HepG2 (cell line): Measurements from ENCODE around the gene NOCT. TPM values are rescaled to one million over a fixed set of nuclear protein-coding genes. Genes with fewer than 3 reads are reported as not detected.

Experiments
- ATAC-seq: fragments of 200-7000 bp; cut with Tn5 transposase; 3 replicates; pipeline ENCODE4 v1.9.1; 2020; ENCODE audit warnings: mild to moderate bottlenecking, moderate library complexity
- BruUV-seq: library from RNA; stranded (reverse); fragments of 400-500 nt; replicated peaks from 2 replicates; lab custom pipeline; 2021; lab: Mats Ljungman, UMichigan
- CTCF ChIA-PET: fragments of 300-600 bp; formaldehyde crosslinking; extraction: SDS; loops from one replicate; lab custom pipeline; 2021; ENCODE audit warnings: low total read pairs, inconsistent platforms, low intra/inter-chr PET ratio; lab: Yijun Ruan, JAX
- POLR2A ChIA-PET: fragments of 350-600 bp; sonication (Branson Sonifier 250); formaldehyde crosslinking; loops from one replicate; lab custom pipeline; 2020; ENCODE audit warnings: antibody characterized with exemption, inconsistent platforms; lab: Yijun Ruan, JAX
- DNase-seq: peaks from one replicate; pipeline ENCODE4 v3.0.0-alpha.2; 2015; ENCODE audit warnings: low spot score
- FAIRE-seq: peaks from 3 replicates; lab custom pipeline; 2011; peaks lifted over from hg19 to GRCh38; lab: Jason Lieb, UNC
- H2AFZ ChIP-seq: one replicate; pipeline ENCODE4 v1.6.1; 2011; ENCODE audit warnings: low read length, inconsistent platforms
- H3K27ac ChIP-seq: fragments of 300-600 bp; 3 replicates; pipeline ENCODE4 v1.8.0; 2011; ENCODE audit warnings: mixed run types, mild to moderate bottlenecking, mixed read lengths, low read length, inconsistent platforms; ENCODE audit not compliant: insufficient read depth; ENCODE audit errors: extremely low read length
- H3K27me3 ChIP-seq, 2 experiments: fragments of 200-600 bp in 1 of 2; 2 replicates in 1 of 2; 3 replicates in 1 of 2; pipeline versions ENCODE4 v1.6.0 to v1.8.0; 2011; ENCODE audit warnings: low read length in 2 of 2, mild to moderate bottlenecking in 2 of 2, moderate library complexity in 2 of 2, inconsistent platforms in 1 of 2; ENCODE audit not compliant: insufficient read depth in 2 of 2, control insufficient read depth in 1 of 2
- H3K36me3 ChIP-seq, 2 experiments: fragments of 200-600 bp in 1 of 2; replicated peaks in 1 of 2; 2 replicates in 1 of 2; 3 replicates in 1 of 2; pipeline versions ENCODE4 v1.5.1 to v1.8.0; 2011; ENCODE audit warnings: low read length in 2 of 2, inconsistent platforms in 1 of 2; ENCODE audit not compliant: insufficient read depth in 2 of 2, control insufficient read depth in 1 of 2
- H3K4me1 ChIP-seq: 2 replicates; pipeline ENCODE4 v1.5.1; 2012; ENCODE audit warnings: low read length, inconsistent platforms; ENCODE audit not compliant: insufficient read depth
- H3K4me2 ChIP-seq: 2 replicates; pipeline ENCODE4 v1.6.0; 2011; ENCODE audit warnings: low read depth, low read length, inconsistent platforms
- H3K4me3 ChIP-seq, 3 experiments: fragments of 200-600 bp in 1 of 3; sonication (generic), shearing (Covaris generic) in 1 of 3; replicated peaks in 1 of 3; 2 replicates each; pipeline ENCODE4 v1.5.1; 2011 to 2016; ENCODE audit warnings: low read length in 3 of 3, inconsistent platforms in 2 of 3, low read depth in 2 of 3, mild to moderate bottlenecking in 2 of 3, control low read depth in 1 of 3, mixed read lengths in 1 of 3; ENCODE audit not compliant: insufficient read depth in 1 of 3
- H3K79me2 ChIP-seq: one replicate; pipeline ENCODE4 v1.6.1; 2011; ENCODE audit warnings: low read length, inconsistent platforms; ENCODE audit not compliant: insufficient read depth
- H3K9ac ChIP-seq: 2 replicates; pipeline ENCODE4 v1.6.0; 2011; ENCODE audit warnings: mild to moderate bottlenecking, low read depth, low read length, inconsistent platforms; ENCODE audit not compliant: insufficient read depth
- H3K9me3 ChIP-seq: 2 replicates; pipeline ENCODE4 v1.5.1; 2012; ENCODE audit warnings: mild to moderate bottlenecking, low read length
- H4K20me1 ChIP-seq: 2 replicates; pipeline ENCODE4 v1.6.0; 2011; ENCODE audit warnings: inconsistent platforms, mild to moderate bottlenecking, low read length, moderate library complexity; ENCODE audit not compliant: insufficient read depth
- ATF5 ChIP-seq: sonication (generic); formaldehyde crosslinking; IDR thresholded peaks from 2 replicates; pipeline ENCODE4 v1.4.0; 2020; ENCODE audit warnings: mild to moderate bottlenecking, low read depth, missing genetic modification reagents
- BRF2 ChIP-seq: sonication (generic); formaldehyde crosslinking; IDR thresholded peaks from 2 replicates; pipeline ENCODE4 v1.8.1; 2022; ENCODE audit warnings: mild to moderate bottlenecking, missing genetic modification reagents
- DPF2 ChIP-seq: sonication (generic); formaldehyde crosslinking; IDR thresholded peaks from 2 replicates; pipeline ENCODE4 v1.4.0; 2020; ENCODE audit warnings: mild to moderate bottlenecking, low read depth, missing genetic modification reagents, borderline replicate concordance
- GPN1 ChIP-seq: sonication (generic); formaldehyde crosslinking; IDR thresholded peaks from 2 replicates; pipeline ENCODE4 v1.5.1; 2020; ENCODE audit warnings: missing genetic modification reagents, borderline replicate concordance
- MEIS1 ChIP-seq: sonication (generic); formaldehyde crosslinking; IDR thresholded peaks from 2 replicates; pipeline ENCODE4 v1.9.0; 2021; ENCODE audit warnings: mild to moderate bottlenecking, missing genetic modification reagents, moderate library complexity, borderline replicate concordance
- MYNN ChIP-seq: sonication (generic); formaldehyde crosslinking; IDR thresholded peaks from 2 replicates; pipeline ENCODE4 v1.4.0; 2020; ENCODE audit warnings: mild to moderate bottlenecking, low read depth, missing genetic modification reagents
- PHB2 ChIP-seq: fragments of 450-650 bp; IDR thresholded peaks from 2 replicates; pipeline ENCODE4 v1.6.1; 2018; ENCODE audit not compliant: partially characterized antibody
- SMYD3 ChIP-seq: sonication (generic); formaldehyde crosslinking; IDR thresholded peaks from 2 replicates; pipeline ENCODE4 v1.8.1; 2023; ENCODE audit warnings: mild to moderate bottlenecking, missing genetic modification reagents
- TCF12 ChIP-seq, 2 experiments: fragments of 450-650 bp in 1 of 2; sonication (generic) in 1 of 2; formaldehyde crosslinking in 1 of 2; IDR thresholded peaks; 2 replicates each; pipeline versions ENCODE4 v1.6.1 to v1.8.0; 2017 to 2022; ENCODE audit warnings: antibody characterized with exemption in 1 of 2, mild to moderate bottlenecking in 1 of 2, missing genetic modification reagents in 1 of 2, moderate library complexity in 1 of 2
- TEAD3 ChIP-seq: optimal IDR thresholded peaks from 2 replicates; pipeline ENCODE3; 2016; ENCODE audit warnings: borderline replicate concordance
- USF2 ChIP-seq, 2 experiments: sonication (generic) in 1 of 2; formaldehyde crosslinking in 1 of 2; IDR thresholded peaks; 2 replicates each; pipeline versions ENCODE4 v1.5.1 to v1.6.1; 2011 to 2020; ENCODE audit warnings: borderline replicate concordance in 1 of 2, low read depth in 1 of 2, low read length in 1 of 2, mild to moderate bottlenecking in 1 of 2, missing genetic modification reagents in 1 of 2, moderate library complexity in 1 of 2
- ZFP37 ChIP-seq: sonication (generic); formaldehyde crosslinking; IDR thresholded peaks from 2 replicates; pipeline ENCODE4 v1.4.0; 2020; ENCODE audit warnings: missing genetic modification reagents, borderline replicate concordance
- ZMYM4 ChIP-seq: sonication (generic); formaldehyde crosslinking; IDR thresholded peaks from 2 replicates; pipeline ENCODE4 v1.8.1; 2023; ENCODE audit warnings: mild to moderate bottlenecking, missing genetic modification reagents
- ZNF274 ChIP-seq: sonication (generic); formaldehyde crosslinking; IDR thresholded peaks from 2 replicates; pipeline ENCODE4 v1.5.1; 2020; ENCODE audit warnings: mild to moderate bottlenecking, missing genetic modification reagents
- ZNF292 ChIP-seq: sonication (generic); formaldehyde crosslinking; IDR thresholded peaks from 2 replicates; pipeline ENCODE4 v1.8.1; 2022; ENCODE audit warnings: mild to moderate bottlenecking, low read depth, missing genetic modification reagents, borderline replicate concordance
- ZNF343 ChIP-seq: sonication (generic); formaldehyde crosslinking; IDR thresholded peaks from 2 replicates; pipeline ENCODE4 v1.4.0; 2020; ENCODE audit warnings: mild to moderate bottlenecking, missing genetic modification reagents
- ZNF557 ChIP-seq: sonication (generic); formaldehyde crosslinking; IDR thresholded peaks from 2 replicates; pipeline ENCODE4 v1.4.0; 2020; ENCODE audit warnings: missing genetic modification reagents
- ZNF607 ChIP-seq: sonication (generic); formaldehyde crosslinking; IDR thresholded peaks from 2 replicates; pipeline ENCODE4 v1.5.1; 2020; ENCODE audit warnings: missing genetic modification reagents, mild to moderate bottlenecking, borderline replicate concordance
- ZNF792 ChIP-seq: IDR thresholded peaks from 2 replicates; pipeline ENCODE4 v1.6.1; 2016
- ZNF841 ChIP-seq: sonication (generic); formaldehyde crosslinking; IDR thresholded peaks from 2 replicates; pipeline ENCODE4 v1.8.1; 2023; ENCODE audit warnings: missing genetic modification reagents, borderline replicate concordance
- WGBS: methylation state at CpG from one replicate; pipeline ENCODE4 v1.1.6; 2017; ENCODE audit warnings: low lambda C conversion rate; 5-methylcytosine and 5-hydroxymethylcytosine counted together
- in situ Hi-C: cut with HindIII; loops from 2 replicates; pipeline ENCODE4 v1.10.0; 2017; ENCODE audit warnings: low pct_unique_long_range_greater_than_20kb; ENCODE audit not compliant: extremely low pct_ligation_motif_present
- intact Hi-C: fragments of 100-400 bp; cut with micrococcal nuclease; formaldehyde crosslinking; loops from one replicate; pipeline ENCODE4 v1.10.0; 2022; ENCODE audit not compliant: unreplicated experiment
- polyA plus RNA-seq, 8 experiments: library from polyadenylated mRNA; depleted of rRNA in 3 of 8; stranded (reverse) in 7 of 8; unstranded in 1 of 8; fragments of >200 nt; fragmentation: Illumina TruSeq in 4 of 8; extraction: Trizol in 4 of 8; gene quantifications; 2 replicates each; pipeline versions ENCODE4 v1.2.1 to v1.2.3, GENCODE V29; 2011 to 2016; ENCODE audit warnings: low read depth in 4 of 8, missing spikeins in 1 of 8, mixed read lengths in 1 of 8; ENCODE audit not compliant: insufficient read depth in 1 of 8
- total RNA-seq, 5 experiments: library from RNA; depleted of rRNA; stranded (reverse); fragments of >200 nt; fragmentation: Illumina TruSeq; extraction: Trizol; gene quantifications; 2 replicates each; pipeline ENCODE4 v1.2.3, GENCODE V29; 2016; ENCODE audit warnings: low read depth in 1 of 5

NOCT gene
- total and polyA plus RNA-seq, 2 of the 13 experiments (the other 11 are each of a cell fraction or from before 2014, with no cell fraction given) = 3.6 to 13.1 TPM

GRCh38 chr4:139053909-139054308 lies 38.3 kb downstream of the NOCT start (continued):
- no peak for TF ChIP-seq DPF2 (CRISPR knock-in tag)
- no peak for TF ChIP-seq TEAD3
- no peak for TF ChIP-seq GPN1 (CRISPR knock-in tag)

- no peak overlapping the region for H3K4me2 ChIP-seq
- ChIA-PET CTCF (no interaction called here), POLR2A (no interaction called here)
- H3K27me3 ChIP-seq = no peaks in the 10 kb centered on the region
- FAIRE-seq (no peak), ATAC-seq (no peak), DNase-seq (no peak)
- H2AFZ ChIP-seq = no peak overlapping the region
- intact Hi-C loops (no loop called here), in situ Hi-C loops (no loop called here)
- BruUV-seq = no TSS peak
- H3K9ac ChIP-seq = no peak overlapping the region
- 86% methylated on average over 1 of the region's 1 CpG for WGBS
- no peaks in the 10 kb centered on the region for H3K9me3 ChIP-seq
- H3K27ac ChIP-seq = no peak overlapping the region
- H3K4me1 ChIP-seq = no peaks in the 10 kb centered on the region
- peaks cover 9 to 28% of the 10 kb centered on the region in 2 experiments for H3K36me3 ChIP-seq
- H3K79me2 ChIP-seq = no peaks in the 10 kb centered on the region
- no peaks in the 10 kb centered on the region for H4K20me1 ChIP-seq
- no peak overlapping the region for H3K4me3 ChIP-seq
- no peak for TF ChIP-seq ZNF274 (CRISPR knock-in tag)
- TF ChIP-seq ZNF292 (CRISPR knock-in tag) = no peak
- TF ChIP-seq TCF12 (IDR thresholded peaks at IDR 0.05) = no peak
- TF ChIP-seq TCF12 (CRISPR knock-in tag; IDR thresholded peaks at IDR 0.05) = no peak
- TF ChIP-seq ZFP37 = no peak
- no peak for TF ChIP-seq PHB2
- no peak for TF ChIP-seq ZNF343 (CRISPR knock-in tag)
- TF ChIP-seq USF2 (IDR thresholded peaks at IDR 0.05; ENCODE audit: low read depth, low read length) = no peak
- TF ChIP-seq USF2 (CRISPR knock-in tag; IDR thresholded peaks at IDR 0.05; ENCODE audit: borderline replicate concordance) = no peak
- no peak for TF ChIP-seq SMYD3
- TF ChIP-seq BRF2 = no peak
- no peak for TF ChIP-seq MEIS1 (CRISPR knock-in tag)
- TF ChIP-seq ATF5 (CRISPR knock-in tag) = no peak
- TF ChIP-seq ZNF841 = no peak
- TF ChIP-seq ZNF557 (CRISPR knock-in tag) = no peak
- no peak for TF ChIP-seq ZNF607 (CRISPR knock-in tag)
- no peak for TF ChIP-seq MYNN (CRISPR knock-in tag)
- TF ChIP-seq ZMYM4 (CRISPR knock-in tag) = no peak
- TF ChIP-seq ZNF792 (CRISPR knock-in tag) = no peak
Observed at GRCh38 chr4:139054791-139055505, 39.4 kb downstream of the NOCT start.
